GM12873 (cell line): ENCODE data around the gene IGHMBP2.

Experiments
- TF ChIP-seq, protein P1 (sequence below): IDR thresholded peaks from 2 replicates; pipeline ENCODE4 v1.5.1; 2012; ENCODE audit warnings: low read depth, mild to moderate bottlenecking, moderate library complexity, low read length, control low read depth; ENCODE audit not compliant: insufficient read depth; ENCODE audit errors: missing control alignments

The IGHMBP2 gene

DNA sequence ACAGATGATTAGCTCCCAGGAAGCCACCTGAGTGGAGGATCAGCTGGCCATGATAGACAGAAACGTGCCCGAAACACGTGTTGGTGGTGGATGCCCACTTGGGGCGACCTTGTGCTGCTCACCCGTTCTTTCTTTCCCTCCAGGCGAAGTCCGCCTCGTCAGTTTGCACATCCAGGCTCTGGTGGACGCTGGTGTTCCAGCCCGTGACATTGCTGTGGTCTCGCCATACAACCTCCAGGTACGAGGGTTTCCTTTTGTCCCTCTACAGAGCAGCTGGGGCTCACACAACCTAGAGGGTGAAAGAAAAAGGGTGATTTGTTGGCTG lies 30.6 kb downstream of the IGHMBP2 start:
- TF ChIP-seq, protein P1, sequence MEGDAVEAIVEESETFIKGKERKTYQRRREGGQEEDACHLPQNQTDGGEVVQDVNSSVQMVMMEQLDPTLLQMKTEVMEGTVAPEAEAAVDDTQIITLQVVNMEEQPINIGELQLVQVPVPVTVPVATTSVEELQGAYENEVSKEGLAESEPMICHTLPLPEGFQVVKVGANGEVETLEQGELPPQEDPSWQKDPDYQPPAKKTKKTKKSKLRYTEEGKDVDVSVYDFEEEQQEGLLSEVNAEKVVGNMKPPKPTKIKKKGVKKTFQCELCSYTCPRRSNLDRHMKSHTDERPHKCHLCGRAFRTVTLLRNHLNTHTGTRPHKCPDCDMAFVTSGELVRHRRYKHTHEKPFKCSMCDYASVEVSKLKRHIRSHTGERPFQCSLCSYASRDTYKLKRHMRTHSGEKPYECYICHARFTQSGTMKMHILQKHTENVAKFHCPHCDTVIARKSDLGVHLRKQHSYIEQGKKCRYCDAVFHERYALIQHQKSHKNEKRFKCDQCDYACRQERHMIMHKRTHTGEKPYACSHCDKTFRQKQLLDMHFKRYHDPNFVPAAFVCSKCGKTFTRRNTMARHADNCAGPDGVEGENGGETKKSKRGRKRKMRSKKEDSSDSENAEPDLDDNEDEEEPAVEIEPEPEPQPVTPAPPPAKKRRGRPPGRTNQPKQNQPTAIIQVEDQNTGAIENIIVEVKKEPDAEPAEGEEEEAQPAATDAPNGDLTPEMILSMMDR, result no peak

- TF ChIP-seq, protein P1, result no peak
These were observed 31.0 kb downstream of the IGHMBP2 start for GRCh38 chr11:68934666-68935065.

- TF ChIP-seq, protein P1, result no peak
These were observed 31.4 kb downstream of the IGHMBP2 start for GRCh38 chr11:68935066-68935465.

GRCh38 chr11:68935516-68936357 lies 32.0 kb downstream of the IGHMBP2 start:
- TF ChIP-seq, protein P1, result no peak

DNA sequence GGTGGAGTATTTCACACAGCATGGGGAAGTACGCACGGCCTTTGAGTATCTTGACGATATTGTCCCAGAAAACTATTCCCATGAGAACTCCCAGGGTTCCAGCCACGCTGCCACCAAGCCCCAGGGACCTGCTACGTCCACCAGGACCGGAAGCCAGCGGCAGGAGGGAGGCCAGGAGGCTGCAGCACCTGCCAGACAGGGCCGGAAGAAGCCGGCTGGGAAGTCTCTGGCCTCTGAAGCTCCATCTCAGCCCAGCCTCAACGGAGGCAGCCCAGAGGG lies 32.6 kb downstream of the IGHMBP2 start:
- TF ChIP-seq, protein P1, result no peak

GRCh38 chr11:68936676-68937620 lies 33.3 kb downstream of the IGHMBP2 start:
- TF ChIP-seq, protein P1, result no peak

DNA sequence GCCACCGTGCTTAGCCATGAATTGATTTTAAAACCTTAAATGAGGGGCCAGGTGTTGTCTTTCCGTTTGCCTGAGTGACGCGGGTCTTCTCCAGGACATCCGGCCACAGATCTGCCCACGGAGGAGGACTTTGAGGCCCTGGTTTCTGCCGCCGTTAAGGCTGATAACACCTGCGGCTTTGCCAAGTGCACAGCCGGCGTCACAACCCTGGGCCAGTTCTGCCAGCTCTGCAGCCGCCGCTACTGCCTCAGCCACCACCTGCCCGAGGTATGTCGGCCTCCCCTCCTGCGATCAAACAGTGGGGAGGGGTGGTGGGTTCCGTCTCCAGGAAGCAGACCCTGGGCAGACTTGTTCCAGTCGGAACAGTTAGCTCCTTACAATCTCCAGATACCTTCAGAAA lies 34.4 kb downstream of the IGHMBP2 start:
- TF ChIP-seq, protein P1, result no peak
